ENCODE data around the gene UNC5A.

UNC5A gene

DNA sequence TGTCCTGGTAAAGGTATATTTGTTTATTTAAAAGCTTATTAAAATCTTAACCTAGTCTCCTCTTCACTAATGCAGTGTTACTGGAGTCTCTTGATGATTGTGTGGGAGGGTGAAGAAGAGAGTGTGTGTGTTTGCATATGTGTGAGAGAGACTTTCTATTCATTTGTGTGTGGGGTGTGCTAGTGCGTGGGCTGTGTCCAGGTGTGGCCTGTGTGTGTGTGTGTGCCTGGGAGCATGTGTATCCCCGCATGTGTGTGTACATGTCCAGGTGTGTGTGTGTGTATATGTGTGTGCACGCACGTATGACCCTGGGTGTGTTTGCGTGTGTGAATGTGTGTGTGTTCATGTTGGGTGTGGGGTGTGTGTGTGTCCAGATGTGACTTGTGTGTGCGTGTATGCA lies 10.3 kb upstream of the UNC5A start:
- no peak for DNase-seq (ENCODE audit: low read depth in 2 of 2)

DNA sequence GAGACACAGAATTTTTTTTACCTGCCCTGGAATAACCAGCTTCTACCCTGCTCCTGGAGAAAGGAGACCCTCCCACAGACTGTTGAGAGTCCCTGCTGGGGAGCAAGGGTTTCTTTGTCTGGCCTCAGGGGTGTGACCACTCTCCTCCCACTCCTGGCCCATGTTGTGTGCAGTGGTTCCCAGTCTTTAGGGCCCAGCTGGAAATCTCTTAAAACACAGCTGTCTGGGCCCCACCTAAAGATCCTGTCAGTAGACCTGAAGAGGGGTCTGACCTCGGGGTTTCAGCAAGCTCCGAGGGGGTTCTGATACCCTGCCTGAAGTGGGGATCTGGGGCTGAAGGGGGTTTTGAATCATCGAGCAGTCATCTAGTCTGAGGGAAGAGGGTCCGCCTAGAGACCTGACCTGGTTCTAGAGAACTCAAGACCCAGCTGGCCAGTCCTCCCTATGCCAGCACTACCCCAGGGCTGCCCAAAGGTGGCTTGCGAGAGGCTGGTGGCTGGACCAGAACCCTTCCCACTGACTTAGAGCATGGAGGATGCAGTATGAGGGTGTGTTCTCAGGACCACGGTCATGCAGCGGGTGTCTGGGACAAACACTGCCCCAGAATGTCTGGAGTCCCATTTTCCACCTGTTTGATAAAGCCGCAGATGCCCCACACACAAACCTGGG lies 8.1 kb upstream of the UNC5A start:
- no peak for DNase-seq (ENCODE audit: low read depth in 2 of 2)

GRCh38 chr5:176803068-176803942 lies 7.1 kb upstream of the UNC5A start:
- no peak for DNase-seq (ENCODE audit: low read depth in 2 of 2)

GRCh38 chr5:176803943-176804498 lies 6.3 kb upstream of the UNC5A start:
- no peak for DNase-seq (ENCODE audit: low read depth in 2 of 2)

GRCh38 chr5:176806137-176806536 lies 4.2 kb upstream of the UNC5A start:
- no peak for DNase-seq (ENCODE audit: low read depth in 2 of 2)

GRCh38 chr5:176809544-176810080 lies 747 bp upstream of the UNC5A start:
- DNase-seq (ENCODE audit: low read depth in 2 of 2) = no peak

DNA sequence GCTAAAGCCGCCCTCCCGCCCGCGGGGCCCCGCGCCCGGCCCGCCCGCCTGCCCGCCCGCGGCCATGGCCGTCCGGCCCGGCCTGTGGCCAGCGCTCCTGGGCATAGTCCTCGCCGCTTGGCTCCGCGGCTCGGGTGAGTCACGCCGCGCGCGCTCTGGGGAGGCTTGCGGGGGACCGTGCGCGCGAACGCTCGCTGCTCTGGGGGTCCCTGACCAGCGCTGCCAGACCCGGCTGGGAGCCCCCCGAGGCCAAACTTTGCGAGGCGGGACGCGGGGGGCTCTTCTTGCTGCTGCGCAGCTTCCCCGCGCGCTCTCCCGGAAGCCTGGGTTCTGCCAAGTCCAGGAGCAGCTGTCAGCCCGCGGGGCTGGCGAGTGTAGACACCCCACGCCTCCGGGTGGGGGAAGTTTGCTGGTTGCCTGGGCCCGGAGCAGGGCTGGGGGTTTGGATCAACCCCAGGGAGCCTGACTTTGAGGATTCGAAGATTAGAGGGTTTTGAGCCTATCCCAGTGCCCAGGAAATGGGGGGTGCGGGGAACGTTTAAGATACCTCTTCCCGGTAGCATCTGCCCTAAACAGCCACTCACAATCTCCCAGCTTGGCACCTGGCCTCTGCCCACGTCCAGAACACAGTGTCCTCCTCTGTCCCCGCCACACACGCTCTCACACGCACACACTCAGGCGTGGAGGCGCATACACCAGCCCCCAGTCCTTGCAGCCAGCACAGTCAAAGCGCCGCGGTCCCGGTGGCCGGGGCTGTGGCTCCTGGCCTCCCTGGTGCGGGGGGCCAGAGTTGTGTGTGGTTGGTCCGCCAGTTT lies 535 bp downstream of the UNC5A start:
- DNase-seq (ENCODE audit: low read depth in 2 of 2) = no peak

GRCh38 chr5:176812269-176813259 lies 2.2 kb downstream of the UNC5A start:
- DNase-seq (ENCODE audit: low read depth in 2 of 2) = no peak

- no peak for DNase-seq (ENCODE audit: low read depth in 2 of 2)
These were observed 3.4 kb downstream of the UNC5A start for GRCh38 chr5:176813587-176814312.

GRCh38 chr5:176814313-176814685 lies 3.9 kb downstream of the UNC5A start:
- DNase-seq (ENCODE audit: low read depth in 2 of 2) = no peak

GRCh38 chr5:176814836-176815438 lies 4.6 kb downstream of the UNC5A start:
- no peak for DNase-seq (ENCODE audit: low read depth in 2 of 2)

DNA sequence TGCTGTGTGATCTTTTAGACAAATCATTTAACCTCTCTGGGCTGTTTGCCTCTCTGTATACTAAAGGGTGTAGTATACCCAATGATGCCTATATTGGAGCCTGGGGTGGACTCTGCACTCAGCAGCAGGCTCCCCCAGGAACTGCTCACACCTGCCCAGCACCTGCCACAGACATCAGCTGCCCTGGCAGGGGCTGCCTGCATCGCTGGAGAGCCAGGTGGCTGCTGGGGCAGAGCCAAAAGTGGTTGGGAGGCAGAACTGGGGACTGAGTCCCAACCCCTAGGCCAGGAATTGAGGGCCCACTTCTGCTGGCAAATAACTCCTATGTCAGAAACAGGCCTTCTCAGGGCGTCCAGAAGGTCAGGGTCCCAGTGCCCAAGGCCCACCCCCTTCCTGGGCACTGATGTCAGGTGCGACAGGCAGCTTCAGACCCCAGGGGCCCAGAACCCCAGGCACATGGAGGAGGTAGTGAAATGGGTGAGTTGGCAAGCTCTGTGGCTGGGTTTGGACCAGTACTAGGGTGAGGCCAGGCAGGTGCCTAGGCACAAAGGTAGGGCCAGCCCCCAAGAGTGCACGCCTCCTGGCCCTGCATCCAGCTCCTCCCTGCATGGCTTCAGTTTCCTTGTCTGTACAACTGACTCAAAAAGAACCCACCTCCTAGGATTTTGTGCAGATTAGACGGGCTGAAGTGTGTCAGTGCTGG lies 5.8 kb downstream of the UNC5A start:
- DNase-seq (ENCODE audit: low read depth in 2 of 2) = no peak

- DNase-seq (ENCODE audit: low read depth in 2 of 2) = no peak
These were observed 6.5 kb downstream of the UNC5A start for GRCh38 chr5:176816791-176817347.

GRCh38 chr5:176817369-176817840 lies 7.0 kb downstream of the UNC5A start:
- no peak for DNase-seq (ENCODE audit: low read depth in 2 of 2)

DNA sequence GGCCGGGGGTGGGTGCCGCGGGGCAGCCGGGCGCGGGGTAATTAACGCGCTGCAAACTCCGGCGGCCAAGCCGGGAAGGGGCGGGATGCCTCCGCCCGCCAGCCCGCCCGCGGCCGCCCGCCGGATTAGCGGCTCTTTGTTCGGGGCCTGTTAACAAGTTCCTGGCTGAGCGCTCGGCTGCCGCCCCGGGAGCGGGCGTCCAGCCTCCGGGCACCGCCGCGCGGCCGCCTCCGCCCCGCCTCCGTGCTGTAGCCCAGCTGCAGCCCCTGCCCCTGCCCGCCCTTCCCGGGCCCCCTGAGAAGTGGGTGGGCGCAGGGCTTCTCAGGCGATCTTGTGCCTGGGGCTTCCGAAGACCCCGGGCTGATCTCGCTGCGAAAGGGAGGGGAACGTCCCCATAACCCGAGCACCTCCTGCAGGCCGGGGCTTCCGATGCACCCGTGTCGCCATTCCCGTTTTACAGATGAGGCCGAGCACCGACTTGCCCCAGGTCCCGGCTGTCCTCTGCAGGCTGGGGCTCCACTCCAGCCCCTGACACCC lies 7.5 kb downstream of the UNC5A start:
- DNase-seq (ENCODE audit: low read depth in 2 of 2) = no peak

GRCh38 chr5:176818391-176819098 lies 8.2 kb downstream of the UNC5A start:
- no peak for DNase-seq (ENCODE audit: low read depth in 2 of 2)

DNA sequence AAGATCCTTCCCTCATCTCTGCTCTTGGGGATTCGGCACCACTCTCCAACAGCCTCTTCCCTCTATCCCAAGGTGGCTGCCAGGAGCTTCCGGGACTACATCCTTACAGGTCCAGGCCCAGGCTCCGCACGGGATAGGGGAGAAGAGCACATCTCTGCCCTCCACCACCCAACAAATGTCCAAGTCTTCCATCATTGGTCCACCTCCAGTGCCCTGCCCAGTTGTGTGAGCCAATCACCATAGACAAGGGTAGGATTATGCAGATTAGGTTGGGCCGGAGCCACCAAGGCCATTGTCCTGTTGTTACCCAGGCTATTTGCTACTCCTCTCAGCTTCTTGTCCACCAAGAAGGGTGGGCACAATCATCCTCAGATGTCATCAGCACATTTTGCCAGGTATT lies 9.1 kb downstream of the UNC5A start:
- no peak for DNase-seq (ENCODE audit: low read depth in 2 of 2)

Measured in stimulated activated CD8-positive, alpha-beta memory T cell treated with anti-CD3 and anti-CD28 coated beads, Interleukin-7, amount 100 ng/mL, for 4 hours (primary cell).